Keratinocyte (primary cell): ENCODE data around the gene TMEM129. TPM values are rescaled to one million over a fixed set of nuclear protein-coding genes. Genes with fewer than 3 reads are reported as not detected.

Source experiments
- DNase-seq: peaks from one replicate; pipeline ENCODE4 v3.0.0-alpha.2; 2011; ENCODE audit warnings: low read depth, missing footprints, low spot score
- FAIRE-seq: peaks from 2 replicates; lab custom pipeline; 2011; peaks lifted over from hg19 to GRCh38; lab: Jason Lieb, UNC
- H2AFZ ChIP-seq: 2 replicates; pipeline ENCODE4 v1.6.0; 2012; ENCODE audit warnings: low read length, control low read depth, inconsistent platforms; ENCODE audit not compliant: control insufficient read depth
- H3K27ac ChIP-seq: 2 replicates; pipeline ENCODE4 v1.5.1; 2011; ENCODE audit warnings: low read length; ENCODE audit not compliant: control insufficient read depth, insufficient read depth
- H3K27me3 ChIP-seq: 3 replicates; pipeline ENCODE4 v1.6.0; 2011; ENCODE audit warnings: low read length; ENCODE audit not compliant: control insufficient read depth, insufficient read depth; ENCODE audit errors: extremely low read depth
- H3K36me3 ChIP-seq, 2 experiments: 2 replicates in 1 of 2; 3 replicates in 1 of 2; pipeline ENCODE4 v1.5.1; 2011; ENCODE audit warnings: low read length in 2 of 2, mild to moderate bottlenecking in 1 of 2; ENCODE audit not compliant: control insufficient read depth in 2 of 2, insufficient read depth in 2 of 2; ENCODE audit errors: extremely low read depth in 1 of 2
- H3K4me1 ChIP-seq: 3 replicates; pipeline ENCODE4 v1.5.1; 2011; ENCODE audit warnings: low read length; ENCODE audit not compliant: control insufficient read depth, insufficient read depth; ENCODE audit errors: extremely low read depth
- H3K4me2 ChIP-seq: 3 replicates; pipeline ENCODE4 v1.6.0; 2011; ENCODE audit warnings: low read depth, low read length; ENCODE audit not compliant: control insufficient read depth, insufficient read depth; ENCODE audit errors: extremely low read depth
- H3K4me3 ChIP-seq, 3 experiments: fragments of 200-600 bp in 1 of 3; sonication (generic) in 1 of 3; 2 replicates in 2 of 3; 3 replicates in 1 of 3; pipeline ENCODE4 v1.5.1; 2011 to 2016; ENCODE audit warnings: low read length in 3 of 3, mild to moderate bottlenecking in 3 of 3, control low read depth in 2 of 3, inconsistent platforms in 1 of 3, low read depth in 1 of 3, mixed read lengths in 1 of 3, mixed run types in 1 of 3, moderate library complexity in 1 of 3; ENCODE audit not compliant: control insufficient read depth in 2 of 3, insufficient read depth in 2 of 3; ENCODE audit errors: extremely low read depth in 1 of 3
- H3K79me2 ChIP-seq: 2 replicates; pipeline ENCODE4 v1.6.0; 2012; ENCODE audit warnings: low read length; ENCODE audit not compliant: control insufficient read depth, insufficient read depth
- H3K9ac ChIP-seq: 3 replicates; pipeline ENCODE4 v1.6.0; 2011; ENCODE audit warnings: low read length; ENCODE audit not compliant: control insufficient read depth, insufficient read depth; ENCODE audit errors: extremely low read depth
- H3K9me1 ChIP-seq: 3 replicates; pipeline ENCODE4 v1.6.0; 2011; ENCODE audit warnings: low read length; ENCODE audit not compliant: control insufficient read depth, insufficient read depth; ENCODE audit errors: extremely low read depth
- H3K9me3 ChIP-seq: 2 replicates; pipeline ENCODE4 v1.5.1; 2012; ENCODE audit warnings: low read depth, low read length; ENCODE audit not compliant: control insufficient read depth
- H4K20me1 ChIP-seq: 3 replicates; pipeline ENCODE4 v1.6.0; 2011; ENCODE audit warnings: low read length; ENCODE audit not compliant: control insufficient read depth, insufficient read depth; ENCODE audit errors: extremely low read depth
- EZH2 ChIP-seq: IDR thresholded peaks from one replicate; pipeline ENCODE4 v1.6.1; 2012; ENCODE audit warnings: inconsistent platforms, mild to moderate bottlenecking, low read length, moderate library complexity
- dilution Hi-C: fragments of 300-500 bp; cut with MboI; formaldehyde crosslinking; loops from one replicate; pipeline ENCODE4 v1.7.0; 2020; ENCODE audit warnings: low sequenced_read_pairs; ENCODE audit not compliant: extremely low pct_ligation_motif_present
- polyA plus RNA-seq, 5 experiments: library from polyadenylated mRNA; depleted of rRNA in 3 of 5; stranded (reverse) in 3 of 5; stranded (forward) in 1 of 5; unstranded in 1 of 5; fragments of >200 nt; gene quantifications; 1 replicate in 1 of 5; 2 replicates in 3 of 5; 3 replicates in 1 of 5; pipeline versions ENCODE4 v1.2.1 to v1.2.3, GENCODE V29; 2011 to 2012; ENCODE audit warnings: missing spikeins in 2 of 5, low read depth in 1 of 5, low replicate concordance in 1 of 5
- TF ChIP-seq, protein P1 (sequence below), 3 experiments: IDR thresholded peaks in 1 of 3; conservative IDR thresholded peaks in 1 of 3; optimal IDR thresholded peaks in 1 of 3; 2 replicates in 2 of 3; 3 replicates in 1 of 3; pipeline versions ENCODE3 to v1.5.1; 2011; ENCODE audit warnings: low read length in 3 of 3, mild to moderate bottlenecking in 3 of 3, moderate library complexity in 2 of 3, control low read depth in 1 of 3, inconsistent platforms in 1 of 3; ENCODE audit not compliant: insufficient read depth in 2 of 3; ENCODE audit errors: extremely low read depth in 1 of 3

TMEM129 gene
- polyA plus RNA-seq, 1 donor (not counting 4 experiments of a cell fraction or from before 2014, with no cell fraction given): 11.7 TPM

DNA sequence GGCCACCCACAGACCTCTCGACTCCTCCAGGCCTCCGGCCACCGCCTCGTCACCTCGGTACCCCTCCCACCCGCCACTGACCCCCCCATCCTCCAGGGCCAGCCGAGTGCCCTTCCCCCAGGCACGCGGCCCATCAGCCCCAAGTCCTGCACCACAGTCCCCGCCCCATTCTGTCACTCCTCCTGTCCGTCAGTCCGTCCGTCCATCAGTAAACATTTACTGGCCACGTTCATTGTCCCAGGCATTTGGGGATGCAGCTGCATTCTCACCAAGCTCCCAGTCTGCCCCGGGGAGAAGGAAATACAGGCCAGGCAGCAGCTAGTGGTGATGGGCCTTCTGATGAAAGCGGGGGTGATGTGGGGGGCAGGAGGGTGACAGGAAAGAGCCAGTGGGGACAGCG lies 36.7 kb upstream of the TMEM129 start:
- Histone ChIP-seq H2AFZ (peak overlapping the region; percentile 46), H3K36me3 (no peaks in the 10 kb centered on the region), H3K9me3 (no peaks in the 10 kb centered on the region), H3K9me1 (peaks cover 2% of the 10 kb centered on the region), H3K9ac (no peak overlapping the region), H3K4me2 (peak overlapping the region; percentile 39), H4K20me1 (no peaks in the 10 kb centered on the region), H3K79me2 (no peaks in the 10 kb centered on the region), H3K4me3 (no peak overlapping the region), H3K27ac (no peak overlapping the region), H3K27me3 (no peaks in the 10 kb centered on the region), H3K4me1 (peaks cover 61% of the 10 kb centered on the region)
- no peak for FAIRE-seq
- TF ChIP-seq EZH2: no peak
- TF ChIP-seq, protein P1, sequence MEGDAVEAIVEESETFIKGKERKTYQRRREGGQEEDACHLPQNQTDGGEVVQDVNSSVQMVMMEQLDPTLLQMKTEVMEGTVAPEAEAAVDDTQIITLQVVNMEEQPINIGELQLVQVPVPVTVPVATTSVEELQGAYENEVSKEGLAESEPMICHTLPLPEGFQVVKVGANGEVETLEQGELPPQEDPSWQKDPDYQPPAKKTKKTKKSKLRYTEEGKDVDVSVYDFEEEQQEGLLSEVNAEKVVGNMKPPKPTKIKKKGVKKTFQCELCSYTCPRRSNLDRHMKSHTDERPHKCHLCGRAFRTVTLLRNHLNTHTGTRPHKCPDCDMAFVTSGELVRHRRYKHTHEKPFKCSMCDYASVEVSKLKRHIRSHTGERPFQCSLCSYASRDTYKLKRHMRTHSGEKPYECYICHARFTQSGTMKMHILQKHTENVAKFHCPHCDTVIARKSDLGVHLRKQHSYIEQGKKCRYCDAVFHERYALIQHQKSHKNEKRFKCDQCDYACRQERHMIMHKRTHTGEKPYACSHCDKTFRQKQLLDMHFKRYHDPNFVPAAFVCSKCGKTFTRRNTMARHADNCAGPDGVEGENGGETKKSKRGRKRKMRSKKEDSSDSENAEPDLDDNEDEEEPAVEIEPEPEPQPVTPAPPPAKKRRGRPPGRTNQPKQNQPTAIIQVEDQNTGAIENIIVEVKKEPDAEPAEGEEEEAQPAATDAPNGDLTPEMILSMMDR (optimal IDR thresholded peaks at IDR 0.05 in 1 of 3, IDR thresholded peaks at IDR 0.05 in 1 of 3, conservative IDR thresholded peaks at IDR 0.05 in 1 of 3; ENCODE audit: extremely low read depth in 1 of 3, insufficient read depth in 2 of 3, low read length in 3 of 3): no peak
- DNase-seq: no peak
- dilution Hi-C loops: no loop called here

DNA sequence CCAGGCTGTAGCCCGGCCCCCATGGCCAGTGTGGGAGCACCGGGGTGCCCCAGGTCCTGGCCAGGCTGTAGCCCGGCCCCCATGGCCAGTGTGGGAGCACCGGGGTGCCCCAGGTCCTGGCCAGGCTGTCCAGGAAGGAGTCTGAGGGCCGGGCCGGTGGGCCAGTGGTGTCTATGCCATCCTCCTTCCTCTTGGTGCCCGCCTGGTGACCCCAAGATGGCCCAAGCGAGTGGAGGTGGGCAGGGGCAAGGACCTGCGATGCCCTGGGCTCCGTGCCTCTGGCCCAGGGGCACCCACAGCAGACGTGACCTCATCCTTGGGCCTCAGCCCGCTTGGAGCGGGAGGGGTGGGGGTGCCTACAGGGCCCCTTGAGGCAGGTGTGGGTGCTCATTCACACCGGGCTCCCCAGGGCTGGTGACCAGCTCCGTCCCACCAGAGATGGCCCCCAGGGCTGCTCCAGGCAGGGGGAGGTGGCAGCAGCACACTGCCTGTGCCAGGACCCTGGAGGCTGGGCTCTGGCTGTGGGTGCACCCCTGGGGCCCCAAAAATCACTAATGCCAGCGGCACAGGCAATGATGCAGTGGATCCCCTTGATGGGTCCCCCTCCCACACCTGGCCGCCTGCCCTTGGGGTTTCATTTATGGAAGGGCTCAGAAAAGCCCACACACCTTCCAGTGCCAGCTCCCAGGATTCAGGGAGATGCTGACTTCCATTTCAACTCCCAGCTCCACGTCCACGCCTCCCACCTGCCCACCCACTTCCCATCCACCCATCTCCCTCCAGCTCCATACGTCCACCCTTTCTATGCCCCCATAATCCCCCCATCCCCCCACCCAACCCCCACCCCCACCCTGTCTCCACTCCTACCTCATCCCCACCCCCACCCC lies 36.0 kb upstream of the TMEM129 start:
- Histone ChIP-seq H3K9me1 (peaks cover 2% of the 10 kb centered on the region), H4K20me1 (no peaks in the 10 kb centered on the region), H3K4me1 (peaks cover 68% of the 10 kb centered on the region), H3K27me3 (no peaks in the 10 kb centered on the region), H3K36me3 (no peaks in the 10 kb centered on the region), H3K27ac (no peak overlapping the region), H2AFZ (no peak overlapping the region), H3K4me3 (no peak overlapping the region), H3K79me2 (no peaks in the 10 kb centered on the region), H3K4me2 (no peak overlapping the region), H3K9me3 (no peaks in the 10 kb centered on the region), H3K9ac (no peak overlapping the region)
- FAIRE-seq (peak; percentile 5), DNase-seq (no peak)
- dilution Hi-C loops: no loop called here
- TF ChIP-seq, protein P1 (optimal IDR thresholded peaks at IDR 0.05 in 1 of 3, IDR thresholded peaks at IDR 0.05 in 1 of 3, conservative IDR thresholded peaks at IDR 0.05 in 1 of 3; ENCODE audit: extremely low read depth in 1 of 3, insufficient read depth in 2 of 3, low read length in 3 of 3): no peak
- no peak for TF ChIP-seq EZH2
